Vagina (tissue), 2 donors: ENCODE data around the gene RNF26. TPM values are rescaled to one million over a fixed set of nuclear protein-coding genes. Genes with fewer than 3 reads are reported as not detected.
A peak's percentile ranks its signal among the peaks of the same experiment; 100 is the strongest.

Source experiments
- DNase-seq, 2 donors: peaks; one replicate each; pipeline ENCODE4 v3.0.0-alpha.2; 2017; ENCODE audit errors: extremely low spot score in 2 of 2
- H3K27ac ChIP-seq: fragments of 200-600 bp; sonication (generic); one replicate; pipeline ENCODE4 v1.5.1; 2019
- H3K27me3 ChIP-seq: fragments of 200-600 bp; sonication (generic); one replicate; pipeline ENCODE4 v1.5.1; 2019
- H3K36me3 ChIP-seq, 2 donors: fragments of 200-600 bp; sonication (generic); one replicate each; pipeline ENCODE4 v1.5.1; 2017 to 2019
- H3K4me1 ChIP-seq: fragments of 200-600 bp; sonication (generic); one replicate; pipeline ENCODE4 v1.5.1; 2019
- H3K4me3 ChIP-seq, 2 donors: fragments of 200-600 bp; sonication (generic); 1 replicate in 1 of 2; 2 replicates in 1 of 2; pipeline ENCODE4 v1.5.1; 2016 to 2019
- H3K9me3 ChIP-seq: fragments of 200-600 bp; sonication (generic); one replicate; pipeline ENCODE4 v1.5.1; 2019
- POLR2A ChIP-seq, 2 donors: fragments of 450-650 bp; IDR thresholded peaks; one replicate each; pipeline ENCODE4 v1.6.1; 2017; ENCODE audit warnings: antibody characterized with exemption in 2 of 2, mild to moderate bottlenecking in 2 of 2, moderate library complexity in 2 of 2
- POLR2AphosphoS5 ChIP-seq, 2 donors: sonication (generic); formaldehyde crosslinking; IDR thresholded peaks; one replicate each; pipeline ENCODE4 v1.9.0; 2017; ENCODE audit warnings: antibody characterized with exemption in 2 of 2, mild to moderate bottlenecking in 2 of 2, low read depth in 1 of 2; ENCODE audit not compliant: insufficient read depth in 1 of 2
- intact Hi-C: fragments of 100-400 bp; cut with DNase I; formaldehyde crosslinking; loops from one replicate; pipeline ENCODE4 v1.15.1; 2023
- total RNA-seq: library from RNA; depleted of rRNA; stranded (reverse); fragments of >200 nt; gene quantifications from one replicate; pipeline ENCODE4 v1.2.3, GENCODE V29; 2016
- TF ChIP-seq, protein P1 (sequence below), 3 experiments: fragments of 450-650 bp in 2 of 3; fragments of 200-600 bp in 1 of 3; sonication (generic) in 1 of 3; IDR thresholded peaks; one replicate each; pipeline ENCODE4 v1.5.1; 2017 to 2019; ENCODE audit warnings: antibody characterized with exemption in 3 of 3, mild to moderate bottlenecking in 2 of 3, moderate library complexity in 2 of 3

RNF26 gene
- total RNA-seq, 1 donor from 2014 or later: 19.6 TPM

DNA sequence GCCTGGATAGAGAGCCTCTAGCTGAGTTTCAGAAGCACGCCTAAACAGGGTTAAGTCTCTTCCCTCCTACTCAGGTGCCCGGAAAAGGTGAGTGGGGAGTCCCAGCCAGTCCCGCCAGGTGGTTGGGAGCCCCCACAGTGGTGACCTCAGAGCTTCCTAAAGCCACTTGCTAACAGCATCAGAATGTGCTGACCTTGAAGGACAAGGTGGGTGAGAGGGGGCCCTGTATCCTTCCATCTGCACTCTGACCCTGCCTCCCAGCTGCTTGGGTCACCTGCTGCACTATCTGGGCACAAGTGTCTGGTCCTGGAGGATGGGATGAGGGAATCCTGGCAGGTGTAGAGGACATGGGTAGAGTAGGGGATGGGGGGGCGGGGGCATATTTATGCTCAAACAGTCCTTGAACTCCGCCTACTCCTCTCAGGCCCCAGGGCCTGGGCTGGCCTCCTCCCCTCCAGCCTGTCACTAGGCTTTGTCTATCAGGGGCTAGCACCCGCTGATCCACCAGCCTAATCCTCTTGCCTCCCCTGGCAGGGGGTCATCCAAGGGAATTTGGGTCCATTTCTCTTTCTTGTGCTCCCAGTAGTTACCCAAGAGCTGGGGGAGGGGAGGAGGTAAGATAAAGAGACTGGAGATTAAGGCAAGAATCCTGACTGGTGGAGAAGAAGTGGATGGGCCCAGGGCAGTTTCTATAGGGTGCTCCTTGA is 43.8 kb downstream of the RNF26 start:
- Histone ChIP-seq H3K4me1 (peaks cover 44% of the 10 kb centered on the region), H3K27me3 (no peaks in the 10 kb centered on the region), H3K4me3 (no peak overlapping the region), H3K27ac (peak overlapping the region; percentile 78), H3K9me3 (no peaks in the 10 kb centered on the region), H3K36me3 (no peaks in the 10 kb centered on the region)
- DNase-seq: peak in 1 of 2 donors; percentile 91
- TF ChIP-seq POLR2A (IDR thresholded peaks at IDR 0.05) (no peak), POLR2AphosphoS5 (IDR thresholded peaks at IDR 0.05; ENCODE audit: insufficient read depth in 1 of 2, low read depth in 1 of 2) (no peak)
- TF ChIP-seq, protein P1, sequence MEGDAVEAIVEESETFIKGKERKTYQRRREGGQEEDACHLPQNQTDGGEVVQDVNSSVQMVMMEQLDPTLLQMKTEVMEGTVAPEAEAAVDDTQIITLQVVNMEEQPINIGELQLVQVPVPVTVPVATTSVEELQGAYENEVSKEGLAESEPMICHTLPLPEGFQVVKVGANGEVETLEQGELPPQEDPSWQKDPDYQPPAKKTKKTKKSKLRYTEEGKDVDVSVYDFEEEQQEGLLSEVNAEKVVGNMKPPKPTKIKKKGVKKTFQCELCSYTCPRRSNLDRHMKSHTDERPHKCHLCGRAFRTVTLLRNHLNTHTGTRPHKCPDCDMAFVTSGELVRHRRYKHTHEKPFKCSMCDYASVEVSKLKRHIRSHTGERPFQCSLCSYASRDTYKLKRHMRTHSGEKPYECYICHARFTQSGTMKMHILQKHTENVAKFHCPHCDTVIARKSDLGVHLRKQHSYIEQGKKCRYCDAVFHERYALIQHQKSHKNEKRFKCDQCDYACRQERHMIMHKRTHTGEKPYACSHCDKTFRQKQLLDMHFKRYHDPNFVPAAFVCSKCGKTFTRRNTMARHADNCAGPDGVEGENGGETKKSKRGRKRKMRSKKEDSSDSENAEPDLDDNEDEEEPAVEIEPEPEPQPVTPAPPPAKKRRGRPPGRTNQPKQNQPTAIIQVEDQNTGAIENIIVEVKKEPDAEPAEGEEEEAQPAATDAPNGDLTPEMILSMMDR (IDR thresholded peaks at IDR 0.05): no peak
- intact Hi-C loops: no loop called here

DNA sequence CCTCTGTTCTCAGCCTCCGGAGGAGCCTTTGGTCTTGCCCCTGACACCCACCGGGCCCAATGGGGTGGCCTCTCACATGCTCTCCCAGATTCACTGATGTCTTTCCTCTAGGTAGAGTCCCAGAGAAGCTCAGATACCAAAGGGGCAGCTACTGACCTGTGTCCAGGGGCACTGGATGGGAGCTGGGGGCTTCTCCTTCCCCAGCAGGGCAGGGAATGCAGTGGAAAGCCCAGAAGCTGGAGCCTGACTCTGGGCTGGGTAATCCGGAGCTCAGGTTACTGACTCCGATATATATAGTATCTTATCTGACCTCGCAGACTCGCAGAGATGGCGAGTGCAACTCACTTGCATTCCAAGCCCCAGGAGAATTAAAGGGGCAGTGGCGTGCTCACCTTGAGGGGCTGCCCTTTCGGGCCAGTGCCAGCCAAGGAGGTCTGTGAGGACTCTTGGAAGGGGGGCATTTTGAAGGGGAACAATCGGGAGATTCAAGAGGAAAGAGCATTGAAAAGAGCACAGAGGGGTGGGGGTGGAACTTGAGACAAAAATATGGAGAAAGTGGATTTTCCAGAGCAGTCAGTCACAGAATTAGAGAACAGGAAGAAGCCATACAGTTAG is 44.6 kb downstream of the RNF26 start:
- peak in 1 of 2 donors; percentile 87 for DNase-seq
- no peak overlapping the region for H3K27ac ChIP-seq
- no peaks in the 10 kb centered on the region for H3K36me3 ChIP-seq
- H3K4me1 ChIP-seq: peaks cover 42% of the 10 kb centered on the region
- intact Hi-C loops: no loop called here
- H3K27me3 ChIP-seq: no peaks in the 10 kb centered on the region
- TF ChIP-seq, protein P1 (IDR thresholded peaks at IDR 0.05): no peak
- TF ChIP-seq POLR2A (IDR thresholded peaks at IDR 0.05) (no peak), POLR2AphosphoS5 (IDR thresholded peaks at IDR 0.05; ENCODE audit: insufficient read depth in 1 of 2, low read depth in 1 of 2) (no peak)
- no peaks in the 10 kb centered on the region for H3K9me3 ChIP-seq
- H3K4me3 ChIP-seq: no peak overlapping the region

DNA sequence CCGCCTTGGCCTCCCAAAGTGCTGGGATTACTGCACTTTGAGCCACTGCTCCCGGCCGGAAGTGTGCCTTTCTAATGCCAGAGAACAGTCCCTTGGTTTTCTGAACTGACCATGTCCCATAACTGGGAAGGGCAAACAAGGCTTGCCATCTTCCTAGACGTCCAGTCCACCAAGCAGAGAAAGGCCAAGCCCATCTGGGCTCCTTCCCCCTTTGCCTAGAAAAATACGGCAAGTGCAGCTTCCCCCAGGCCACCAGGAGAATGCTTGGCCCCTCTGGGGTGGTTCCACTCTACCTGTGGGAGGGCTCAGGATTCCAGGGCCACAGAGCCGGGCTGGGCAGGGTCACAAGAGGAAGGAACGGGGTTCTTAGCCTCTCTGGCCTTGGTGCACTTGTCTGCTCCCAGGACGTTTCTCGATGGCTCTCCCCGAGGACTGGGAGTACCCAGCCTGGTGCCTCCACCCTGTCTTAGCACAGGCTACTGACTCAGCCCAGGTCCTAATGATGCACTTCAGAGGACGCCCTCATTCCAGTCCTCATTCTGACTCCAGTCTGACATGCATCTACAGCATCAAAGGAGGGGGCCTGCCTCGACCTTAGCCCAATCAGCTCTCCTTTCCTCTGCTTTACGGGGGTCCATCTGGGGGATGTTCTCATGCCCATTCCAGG is 46.0 kb downstream of the RNF26 start:
- Histone ChIP-seq H3K27ac (peak overlapping the region; percentile 55), H3K27me3 (no peaks in the 10 kb centered on the region), H3K4me1 (peaks cover 29% of the 10 kb centered on the region), H3K36me3 (no peaks in the 10 kb centered on the region), H3K9me3 (no peaks in the 10 kb centered on the region), H3K4me3 (peak overlapping the region in 1 of 2 donors; percentile 37)
- TF ChIP-seq, protein P1 (IDR thresholded peaks at IDR 0.05): no peak
- TF ChIP-seq POLR2A (IDR thresholded peaks at IDR 0.05): no peak
- TF ChIP-seq POLR2AphosphoS5 (IDR thresholded peaks at IDR 0.05; ENCODE audit: insufficient read depth in 1 of 2, low read depth in 1 of 2): no peak
- intact Hi-C loops: no loop called here
- DNase-seq: peak; percentile 91 to 95

DNA sequence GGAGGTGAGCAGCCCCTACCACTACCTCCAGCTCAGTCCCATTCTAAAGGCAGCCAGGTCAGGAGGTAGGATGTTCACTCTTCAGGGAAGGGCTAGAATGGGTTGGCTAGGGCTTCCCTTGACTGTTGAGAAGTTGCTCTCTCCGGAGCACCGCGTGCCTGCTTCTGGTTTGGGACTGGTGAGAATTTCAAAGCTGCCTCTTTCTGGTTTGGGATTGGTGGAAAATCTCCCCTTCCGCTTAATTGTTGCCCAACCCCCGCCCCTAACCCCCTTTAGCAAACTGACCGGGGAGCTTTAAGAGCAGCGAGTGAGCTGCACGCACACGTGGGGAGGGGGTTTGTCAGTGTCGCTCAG is 46.5 kb downstream of the RNF26 start:
- peak overlapping the region; percentile 55 for H3K27ac ChIP-seq
- no peaks in the 10 kb centered on the region for H3K36me3 ChIP-seq
- peaks cover 25% of the 10 kb centered on the region for H3K4me1 ChIP-seq
- peak overlapping the region; percentile 37 to 53 for H3K4me3 ChIP-seq
- TF ChIP-seq, protein P1 (IDR thresholded peaks at IDR 0.05): no peak
- TF ChIP-seq POLR2AphosphoS5 (IDR thresholded peaks at IDR 0.05; ENCODE audit: insufficient read depth in 1 of 2, low read depth in 1 of 2) (no peak), POLR2A (IDR thresholded peaks at IDR 0.05) (no peak)
- DNase-seq: no peak
- intact Hi-C loops: no loop called here
- H3K27me3 ChIP-seq: no peaks in the 10 kb centered on the region
- no peaks in the 10 kb centered on the region for H3K9me3 ChIP-seq
